HG03342 (cell line): ENCODE results near the gene ADCY3.
"Not testable (repeated sequence)": the region's sequence is repeated elsewhere in the genome, so short reads cannot be mapped to it uniquely, and the experiment has no call there.

Source experiments
- ATAC-seq: cut with Tn5 transposase; IDR thresholded peaks from one replicate; pipeline ENCODE4 v1.9.1; 2021; ENCODE audit warnings: mild to moderate bottlenecking, moderate library complexity; ENCODE audit not compliant: unreplicated experiment

ADCY3 gene

DNA sequence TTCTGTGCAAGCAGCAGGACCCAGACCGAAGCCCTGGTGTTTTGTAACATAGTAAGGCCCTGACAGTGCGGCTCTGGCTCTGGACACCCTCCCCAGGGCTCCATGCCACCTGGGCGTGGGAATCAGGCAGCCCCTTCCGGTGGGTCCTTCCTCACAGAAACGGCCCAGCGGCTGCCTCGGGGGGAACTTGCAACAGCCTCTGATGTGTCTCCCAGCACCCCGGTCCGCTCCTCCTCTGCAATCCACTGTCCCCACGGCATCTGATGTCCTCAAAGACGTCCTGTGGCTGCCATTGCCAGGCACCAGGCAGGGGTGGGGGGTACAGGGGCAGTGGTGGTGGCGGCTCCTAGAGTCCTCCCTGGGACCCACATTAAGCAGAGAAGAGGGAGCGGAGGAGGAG, 68.0 kb downstream of the ADCY3 start:
- ATAC-seq = no peak

DNA sequence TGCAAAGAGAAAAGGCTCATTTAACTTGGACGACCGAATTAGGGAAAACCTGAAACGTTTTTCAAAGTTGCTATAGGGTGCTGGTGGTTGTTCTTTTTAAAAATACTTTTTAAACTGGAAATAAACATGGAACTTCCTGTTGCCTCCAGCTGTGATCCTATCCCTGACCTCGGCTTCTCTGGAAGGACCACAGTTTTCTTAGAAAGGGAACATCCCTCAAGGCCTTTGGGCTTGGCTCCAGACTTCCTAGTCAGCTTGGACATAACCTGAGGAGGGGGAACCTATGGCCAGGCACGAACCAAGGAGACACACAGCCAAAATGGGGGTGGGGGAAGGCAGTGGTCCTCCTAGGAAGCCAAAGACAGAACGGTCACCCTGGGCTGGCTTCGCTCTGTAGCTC, 69.1 kb downstream of the ADCY3 start:
- no peak for ATAC-seq

DNA sequence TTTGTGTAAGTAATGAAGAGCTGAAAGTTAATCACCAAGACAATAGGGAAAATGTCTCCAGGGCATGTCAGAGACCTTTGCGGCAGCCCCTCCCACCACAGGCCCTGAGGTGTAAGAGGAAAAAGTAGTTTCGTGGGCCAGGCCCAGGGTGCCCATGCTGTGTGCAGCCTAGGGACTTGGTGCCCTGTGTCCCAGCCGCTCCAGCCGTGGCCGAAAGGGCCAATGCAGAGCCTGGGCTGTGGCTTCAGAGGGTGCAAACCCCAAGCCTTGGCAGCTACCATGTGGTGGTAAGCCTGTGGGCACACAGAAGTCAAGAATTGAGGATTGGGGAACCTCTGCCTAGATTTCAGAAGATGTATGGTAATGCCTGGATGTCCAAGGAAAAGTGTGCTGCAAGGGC, 74.3 kb downstream of the ADCY3 start:
- no peak for ATAC-seq

DNA sequence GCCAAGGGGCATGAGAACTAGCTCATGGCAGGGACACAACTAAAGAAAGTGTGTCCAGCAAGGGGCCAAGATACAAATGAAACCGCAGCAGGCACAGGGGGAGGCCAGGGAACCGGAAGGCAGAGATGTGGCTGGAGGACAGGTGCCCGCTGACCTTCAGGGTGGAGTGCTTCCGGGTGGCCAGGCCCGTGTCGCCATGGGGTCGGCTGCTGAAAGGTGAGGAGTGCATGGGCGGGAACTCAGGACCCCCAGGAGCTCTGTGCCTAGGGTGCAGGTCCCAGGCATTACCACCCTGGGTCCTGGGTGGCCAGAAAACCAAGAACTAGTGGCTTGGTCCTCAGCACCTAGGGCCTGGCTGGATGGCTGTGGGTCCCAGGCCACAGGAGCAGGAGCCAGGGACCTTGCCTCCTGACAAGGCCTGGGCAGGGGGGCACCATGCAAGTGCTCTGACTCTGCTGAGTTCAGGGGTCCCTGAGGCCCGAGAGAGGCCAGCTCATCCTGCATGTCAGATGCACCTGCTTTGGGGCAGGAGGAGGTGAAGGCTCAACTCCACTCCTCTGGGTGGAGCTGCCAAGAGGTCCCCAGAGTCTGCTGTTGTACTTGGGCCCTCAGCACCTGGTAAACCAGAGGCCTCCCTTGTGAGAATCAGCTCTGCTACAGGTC, 75.9 kb downstream of the ADCY3 start:
- no peak for ATAC-seq

DNA sequence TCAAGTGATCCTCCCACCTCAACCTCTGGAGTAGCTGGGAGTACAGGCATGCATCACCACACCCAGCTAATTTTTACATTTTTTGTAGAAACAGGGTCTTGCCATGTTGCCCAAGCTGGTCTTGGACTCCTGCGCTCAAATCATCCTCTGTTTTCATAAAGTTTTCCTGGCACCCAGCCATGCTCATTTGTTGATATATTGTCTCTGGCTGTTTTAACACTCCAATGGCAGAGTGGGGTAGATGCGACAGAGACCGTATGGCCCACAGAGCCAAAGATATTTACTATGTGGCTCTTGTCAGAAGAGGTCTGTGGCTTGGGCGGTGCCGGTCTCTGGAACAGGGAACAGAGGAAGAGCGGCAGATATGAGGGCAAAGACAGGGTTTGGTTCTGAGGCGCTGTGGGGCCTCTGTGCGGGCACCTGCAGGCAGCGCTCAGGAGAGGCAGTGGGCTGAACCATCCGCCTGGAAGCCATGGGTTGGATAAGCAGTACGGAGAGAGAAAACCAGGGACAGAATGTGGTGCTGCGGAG, 76.6 kb downstream of the ADCY3 start:
- ATAC-seq = no peak

DNA sequence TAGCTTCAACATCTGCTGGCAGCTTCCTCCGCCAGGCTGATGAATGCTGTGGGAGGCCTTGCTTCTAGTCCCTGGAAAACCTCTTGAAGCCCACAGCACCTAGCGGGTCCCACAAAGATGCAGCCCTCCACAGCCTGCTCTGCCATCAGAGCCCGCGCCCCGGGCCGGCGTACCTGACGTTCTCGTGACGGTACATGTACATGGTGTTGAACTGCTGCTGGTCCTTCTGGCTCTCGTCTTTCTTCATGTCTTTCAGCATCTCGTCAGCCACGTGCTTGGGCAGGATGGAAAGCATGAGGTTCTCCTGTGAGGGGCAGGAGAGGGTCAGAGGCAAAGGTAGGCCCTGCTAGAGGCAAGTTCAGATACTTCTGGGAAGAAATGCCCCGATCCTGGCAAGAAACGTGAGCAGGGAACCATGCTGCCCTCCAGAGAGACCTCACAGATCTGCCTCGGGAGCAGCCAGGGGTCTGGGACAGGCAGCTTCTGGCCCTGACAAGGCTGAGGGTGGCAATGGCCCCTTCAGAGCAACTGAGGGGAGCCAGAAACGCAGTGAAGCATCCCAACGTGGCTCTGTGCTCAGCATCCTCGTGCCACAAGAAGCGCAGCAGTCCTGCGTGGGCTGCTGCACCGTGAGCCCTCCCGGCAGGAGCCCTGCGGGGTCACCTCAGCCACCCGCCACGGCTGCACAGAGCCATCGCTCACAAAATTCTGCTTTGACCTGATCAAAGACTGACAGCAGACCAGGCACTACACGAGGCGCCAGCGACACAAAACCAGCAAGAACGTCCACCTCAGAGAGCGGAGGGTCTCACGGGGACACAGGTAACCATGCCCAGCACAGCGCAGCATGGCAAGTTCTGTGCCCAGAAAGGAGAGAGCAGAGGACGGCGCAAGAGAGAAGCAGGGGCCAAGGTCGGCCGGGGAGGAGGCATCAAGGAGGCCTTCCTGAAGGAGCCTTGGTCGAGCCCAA, 77.7 kb downstream of the ADCY3 start:
- ATAC-seq = no peak

DNA sequence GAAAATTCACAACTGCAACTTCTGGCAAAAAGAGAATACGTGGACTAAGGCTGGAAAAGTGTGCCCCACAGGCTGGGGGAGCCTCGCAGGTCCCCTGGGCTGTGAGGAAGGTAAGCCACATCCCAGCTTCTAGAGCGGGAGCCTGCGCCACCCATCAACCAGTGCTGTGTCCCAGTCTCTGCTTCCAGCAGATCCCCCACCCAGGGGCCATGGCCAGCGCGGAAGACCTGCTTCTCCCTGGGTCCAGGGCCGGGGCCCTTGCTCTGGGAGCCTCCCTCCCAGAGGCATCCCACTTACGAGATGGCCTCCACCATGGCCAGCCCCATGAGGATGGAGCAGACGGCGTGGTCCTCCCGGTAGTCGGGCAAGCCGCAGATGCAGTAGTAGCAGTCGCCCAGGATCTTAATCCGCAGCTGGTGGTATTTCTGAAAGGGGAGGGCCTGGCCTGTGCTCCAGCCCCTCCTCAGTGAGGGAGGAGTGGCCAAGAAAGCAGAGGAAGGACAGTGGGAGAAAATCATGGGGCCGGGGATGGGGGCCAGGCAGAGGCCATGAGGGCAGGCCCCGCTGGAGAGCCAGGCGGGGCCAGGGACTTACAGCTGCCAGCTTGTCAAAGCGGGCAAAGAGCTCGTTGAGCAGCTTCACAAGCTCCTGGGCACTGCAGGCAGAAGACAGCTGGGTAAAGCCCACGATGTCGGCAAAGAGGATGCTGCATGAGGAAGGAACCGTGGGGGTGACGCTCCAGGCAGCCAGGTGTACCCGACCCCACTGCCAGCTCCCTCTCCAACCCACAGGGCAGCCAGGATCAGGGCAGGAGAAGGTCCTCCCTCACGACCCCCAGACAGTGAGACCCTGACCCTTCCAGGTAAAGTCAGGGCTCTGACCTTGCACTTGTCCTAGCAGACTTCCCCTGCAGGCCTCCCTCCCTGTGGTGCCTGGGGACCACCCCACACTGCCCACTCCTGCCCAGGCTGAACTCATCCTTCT, 78.8 kb downstream of the ADCY3 start:
- no peak for ATAC-seq

DNA sequence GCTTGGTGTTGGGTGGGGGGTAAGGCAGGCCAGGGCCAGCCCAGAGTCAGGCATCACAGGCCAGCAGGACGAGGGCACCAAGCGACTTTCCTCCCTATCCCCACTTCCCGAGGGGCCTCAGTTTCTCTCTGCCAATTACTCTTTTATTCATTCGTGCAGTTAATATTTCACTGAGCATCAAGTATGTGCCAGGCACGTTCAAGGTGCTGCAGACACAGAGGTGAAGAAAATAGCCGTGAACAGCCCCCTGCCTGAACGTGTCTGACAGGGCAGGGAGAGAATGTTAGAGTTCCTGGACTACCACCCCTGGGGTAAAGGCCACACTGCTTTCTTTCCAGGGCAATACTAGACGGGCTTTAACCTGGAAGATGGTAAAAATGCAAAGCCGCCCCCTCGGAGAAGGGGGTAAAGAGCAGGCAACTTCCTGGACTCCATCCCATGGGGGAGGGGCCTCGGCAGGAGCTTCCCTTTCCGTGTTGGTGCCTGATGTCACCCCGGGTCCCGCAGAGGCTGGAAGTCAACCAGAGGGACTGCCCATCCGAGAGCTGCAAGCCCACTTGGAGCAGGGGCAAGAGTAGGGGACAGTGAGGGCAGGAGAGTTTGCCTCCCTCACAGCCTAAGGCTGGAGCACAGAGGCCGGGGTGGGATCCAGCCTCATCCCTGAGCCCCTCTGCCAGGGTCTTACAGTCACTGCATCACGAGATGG, 79.7 kb downstream of the ADCY3 start:
- ATAC-seq = no peak

DNA sequence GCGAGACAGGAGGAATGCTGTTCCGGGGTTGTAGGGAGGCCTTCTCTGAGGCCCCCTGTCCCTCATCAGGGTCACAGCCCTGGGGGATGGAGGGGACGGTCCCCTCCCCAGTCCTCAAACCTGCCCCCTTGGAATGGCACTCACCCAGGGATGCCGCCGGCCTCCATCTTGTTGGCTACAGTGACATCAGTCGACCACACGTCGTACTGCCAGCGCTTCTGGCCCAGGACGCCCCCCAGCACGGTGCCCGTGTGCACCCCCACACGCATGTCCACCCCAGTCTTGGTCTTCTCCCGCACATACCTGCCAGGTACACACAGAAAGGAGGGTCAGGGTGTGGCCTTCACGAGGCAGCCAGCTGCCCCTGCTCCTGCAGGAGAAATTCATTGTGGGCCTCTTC, 80.3 kb downstream of the ADCY3 start:
- no peak for ATAC-seq

DNA sequence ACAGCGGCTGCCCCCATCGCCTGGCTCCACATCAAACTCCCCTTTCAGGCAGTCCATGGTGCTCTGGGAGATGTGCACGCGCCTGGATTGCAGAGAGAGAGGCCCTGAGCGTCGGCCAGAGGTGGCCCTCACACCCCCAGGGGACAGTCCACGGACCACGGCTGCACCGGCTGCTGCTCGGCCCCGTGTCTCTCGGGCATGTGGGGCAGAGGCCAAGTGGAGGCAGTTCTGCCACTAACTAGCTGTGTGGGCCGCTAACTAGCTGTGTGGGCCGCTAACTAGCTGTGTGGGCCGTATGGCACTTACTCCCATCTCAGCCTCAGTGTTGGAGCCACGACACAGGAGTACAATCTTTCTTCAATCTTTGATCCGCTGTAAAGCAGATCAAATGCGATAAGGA, 81.5 kb downstream of the ADCY3 start:
- ATAC-seq = no peak

DNA sequence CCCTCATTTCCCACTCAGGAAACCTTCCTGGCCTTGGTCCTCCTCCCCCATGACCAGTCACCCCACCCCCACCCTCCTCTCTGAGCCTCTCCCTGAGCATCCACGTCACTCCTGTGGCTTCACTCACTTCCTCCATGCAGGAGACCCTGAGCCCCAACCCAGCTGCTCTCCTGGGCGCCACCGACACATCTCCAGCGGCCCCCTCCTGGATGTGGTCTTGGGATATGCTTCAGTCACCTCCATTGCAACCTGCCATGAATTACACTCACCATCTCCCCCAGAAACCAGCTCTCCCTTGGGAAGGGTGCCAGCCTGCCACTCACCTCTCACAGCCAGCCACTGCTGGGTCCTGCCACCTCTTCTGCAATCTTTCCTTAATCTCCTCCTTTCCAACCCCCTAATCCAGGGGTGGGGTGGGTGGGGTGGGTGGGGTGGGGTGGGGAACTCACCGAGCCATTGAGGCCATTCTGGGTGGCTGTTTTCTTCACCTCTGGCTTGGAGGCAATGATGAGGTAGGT, 82.0 kb downstream of the ADCY3 start:
- no peak for ATAC-seq

DNA sequence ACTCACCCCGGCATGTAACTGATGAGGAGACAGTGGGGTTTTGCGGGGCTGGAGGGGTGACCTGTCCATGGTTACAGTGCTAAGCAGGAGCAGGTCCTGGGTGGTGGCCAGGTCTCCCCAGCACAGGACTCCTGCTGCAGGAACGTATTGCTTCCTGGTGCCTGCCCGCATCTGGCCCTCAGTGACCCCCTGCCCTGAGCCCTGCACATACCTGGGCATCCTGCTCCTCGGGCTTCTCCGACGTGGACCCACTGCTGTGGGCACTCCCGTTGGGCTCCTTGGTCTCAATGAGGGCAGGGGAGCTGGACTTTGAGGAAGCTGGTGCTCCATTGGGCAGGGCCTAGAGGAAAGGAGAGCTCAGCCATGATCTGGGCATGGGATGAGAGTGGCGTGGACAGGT, 83.3 kb downstream of the ADCY3 start:
- ATAC-seq = no peak

DNA sequence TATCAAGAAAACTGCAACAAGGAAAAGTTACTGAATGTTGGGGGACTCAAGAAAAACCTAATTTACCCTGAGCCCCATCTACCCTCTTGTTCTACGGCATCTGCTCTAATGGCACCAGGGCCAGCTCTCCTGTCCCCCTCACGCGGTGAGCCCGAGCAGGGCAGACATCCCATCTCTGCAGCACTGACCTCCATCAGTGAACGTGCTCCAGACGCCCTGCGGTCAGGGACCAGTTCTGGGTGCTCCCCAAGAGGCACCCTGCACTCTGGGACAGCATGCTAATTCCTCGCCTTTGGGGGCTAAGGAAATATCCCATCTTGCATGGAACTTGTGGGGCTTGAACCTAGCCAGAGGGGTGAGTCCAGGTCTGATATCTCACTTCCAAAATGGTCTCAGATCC, 83.8 kb downstream of the ADCY3 start:
- ATAC-seq = no peak

DNA sequence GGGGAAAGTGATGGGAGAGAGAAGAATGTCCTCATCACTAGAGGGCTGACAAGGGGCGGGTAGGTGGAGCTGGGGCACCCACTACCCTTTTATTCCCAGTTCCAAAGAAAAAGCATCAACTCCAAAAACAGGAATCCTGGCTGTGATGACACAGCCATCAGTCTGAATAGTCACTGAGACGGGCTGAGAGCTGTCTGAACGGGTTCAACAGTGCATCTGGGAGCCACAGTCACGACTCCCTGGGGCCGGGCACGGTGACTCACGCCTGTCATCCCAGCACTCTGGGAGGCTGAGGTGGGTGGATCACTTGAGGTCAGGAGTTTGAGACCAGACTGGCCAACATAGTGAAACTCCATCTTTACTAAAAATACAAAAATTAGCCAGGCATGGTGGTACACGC, 84.6 kb downstream of the ADCY3 start:
- not testable (repeated sequence) for ATAC-seq

DNA sequence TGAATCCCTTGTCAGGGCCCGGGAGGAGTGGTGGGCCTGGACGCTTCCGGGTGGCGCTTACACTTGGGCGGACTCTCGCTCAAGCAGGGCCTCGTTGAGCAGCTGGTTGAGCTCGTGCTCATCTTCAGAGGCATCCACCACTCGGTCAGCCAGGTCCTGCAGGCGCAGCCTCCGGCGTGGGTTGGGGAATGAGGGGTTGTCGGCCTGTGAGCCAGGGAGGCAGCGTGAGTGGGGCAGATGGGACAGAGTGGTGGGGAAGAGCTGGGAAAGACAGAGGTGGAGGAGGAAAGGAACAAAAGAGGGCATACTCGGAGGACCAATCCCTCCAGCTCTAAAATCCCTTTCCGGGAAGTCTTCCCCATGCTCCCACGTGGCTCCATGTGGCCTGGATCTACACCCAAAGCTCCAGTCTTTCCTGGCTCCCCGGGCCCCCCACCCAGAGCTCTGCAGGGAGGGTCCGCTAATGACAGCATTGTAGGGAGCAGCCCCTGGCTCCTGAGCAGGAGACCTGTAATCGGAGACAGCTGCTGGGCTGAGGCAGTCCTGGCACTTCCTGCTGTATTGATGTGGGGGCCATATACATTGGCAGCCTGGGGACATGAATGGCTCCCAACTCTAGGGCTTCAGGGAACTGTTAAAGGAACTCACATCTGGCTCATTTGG, 85.2 kb downstream of the ADCY3 start:
- no peak for ATAC-seq

DNA sequence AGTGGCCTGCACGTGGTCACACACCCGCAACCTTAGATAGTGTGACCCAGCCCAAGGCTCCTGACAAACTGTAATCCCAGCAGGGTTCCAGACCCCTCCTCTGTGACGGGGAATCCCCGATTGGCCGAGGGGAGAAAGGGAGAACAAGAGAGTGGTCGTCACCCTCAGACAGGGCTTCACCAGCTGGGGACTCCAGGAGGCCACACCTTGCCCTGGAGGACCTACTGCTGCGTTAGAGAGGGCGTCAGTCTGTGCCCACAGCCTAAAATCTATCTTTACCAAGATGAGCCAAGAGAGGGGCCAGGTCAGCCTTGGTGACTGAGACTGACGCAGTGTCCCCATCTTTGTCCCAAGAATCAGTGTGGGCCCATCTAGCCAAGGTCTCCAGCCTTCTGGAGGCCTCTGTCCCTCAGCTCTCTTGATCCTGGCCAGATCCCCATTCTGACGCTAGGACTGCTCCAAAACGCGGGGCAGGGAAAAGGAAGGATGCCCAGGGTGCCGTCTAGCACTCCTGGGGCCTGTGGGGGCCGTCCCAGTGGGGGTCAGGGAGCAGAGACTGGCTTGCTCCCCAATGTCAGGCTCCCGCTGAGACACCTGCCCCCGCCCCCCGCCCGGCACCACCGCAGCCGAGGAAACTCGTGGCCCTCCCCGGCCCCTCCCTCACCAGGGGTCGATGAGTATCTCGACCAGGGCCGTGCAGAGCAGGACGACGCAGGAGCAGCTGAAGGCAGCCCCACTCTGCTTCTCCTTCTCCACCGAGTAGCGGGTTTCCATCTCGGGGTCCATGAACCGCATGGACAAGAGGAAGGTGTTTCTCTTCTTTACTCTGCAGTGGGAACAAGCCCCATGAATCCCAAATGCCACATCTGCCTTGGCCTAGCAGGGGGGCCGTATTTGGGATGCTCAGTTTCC, 86.0 kb downstream of the ADCY3 start:
- ATAC-seq = no peak

DNA sequence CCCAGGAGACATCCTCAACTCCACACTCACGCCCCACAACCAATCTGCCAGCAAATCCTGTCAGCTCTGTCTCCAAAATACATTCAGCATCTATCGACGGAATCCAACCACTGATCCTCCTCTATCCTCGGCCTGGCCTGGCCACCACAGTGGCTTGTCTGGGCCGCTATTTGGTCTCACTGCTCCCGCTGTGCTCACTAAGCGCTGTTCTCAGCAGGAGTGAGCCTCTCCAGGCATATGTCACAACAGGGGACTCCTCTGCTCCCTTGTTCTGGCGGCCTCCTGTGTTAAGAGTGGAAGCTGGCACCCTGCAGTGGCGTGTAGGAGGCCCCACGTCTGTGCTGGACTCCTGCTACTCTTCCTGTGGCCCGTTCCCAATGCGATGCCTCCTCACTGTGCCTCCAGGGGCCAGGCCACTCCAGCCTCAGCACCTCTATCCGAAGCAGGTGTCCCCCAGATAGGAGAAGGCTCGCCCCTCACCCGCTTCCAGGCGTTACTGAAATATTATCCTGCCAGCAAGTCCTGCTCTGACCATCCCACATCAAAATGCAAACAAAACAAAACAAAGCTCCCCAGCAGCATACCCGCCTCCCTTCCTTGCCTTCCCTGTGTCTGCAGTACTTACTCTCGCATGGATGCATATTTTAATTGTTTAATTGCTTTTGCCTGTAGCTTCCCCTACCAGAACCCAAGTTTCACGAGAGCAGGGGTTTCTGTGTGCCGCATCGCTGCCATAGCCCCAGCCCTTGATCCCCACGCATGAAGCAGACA, 86.9 kb downstream of the ADCY3 start:
- no peak for ATAC-seq

DNA sequence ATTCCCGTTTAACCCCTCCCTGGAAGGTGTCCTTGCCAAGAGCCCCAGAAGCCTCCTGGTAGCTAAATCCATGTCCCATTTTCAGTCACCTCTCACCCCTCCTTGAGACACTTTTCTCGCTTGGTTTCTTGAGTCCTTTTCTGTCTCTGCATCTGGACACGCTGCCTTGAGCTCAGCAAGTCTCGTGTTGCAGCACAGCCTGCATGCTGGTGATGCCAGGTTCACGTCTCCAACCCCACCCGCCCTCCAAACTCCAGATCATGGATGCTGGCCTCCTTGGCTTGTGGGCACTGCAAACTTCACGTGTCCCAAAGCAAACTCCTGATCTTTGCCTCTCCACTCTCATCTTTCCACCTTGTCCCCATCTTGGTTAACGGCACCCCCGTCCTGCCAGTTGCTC, 87.5 kb downstream of the ADCY3 start:
- ATAC-seq = no peak
